ENCODE measurements around the gene CMSS1.

DNA sequence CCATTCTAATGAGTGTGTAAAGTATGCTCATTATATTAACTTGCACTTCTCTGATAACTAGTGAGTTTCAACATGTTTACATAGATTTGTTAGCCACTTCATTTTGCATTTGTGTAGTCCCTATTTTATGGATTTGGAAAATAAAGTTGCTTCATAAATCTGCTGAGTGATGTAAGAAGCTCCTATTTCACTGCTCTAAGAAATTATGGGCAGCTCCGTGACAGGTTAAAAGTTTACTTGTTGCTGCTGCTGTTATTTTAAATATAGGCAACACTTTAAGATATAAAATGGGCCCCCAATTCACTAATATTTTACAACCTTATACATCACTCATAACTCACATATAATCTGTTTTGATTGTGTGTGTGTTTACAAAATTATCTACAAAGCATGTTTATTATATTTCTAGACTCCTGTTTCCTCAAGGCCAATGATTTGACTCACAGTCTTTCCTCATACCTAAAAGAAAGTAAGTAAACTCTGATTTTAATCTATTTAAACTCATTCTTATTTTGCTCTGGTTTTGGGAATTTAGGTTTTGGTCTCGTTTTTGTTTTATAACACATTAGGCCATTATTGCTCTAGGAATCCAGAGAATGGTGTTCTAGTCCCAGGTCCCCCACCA lies 348.4 kb downstream of the CMSS1 start:
- TF ChIP-seq, protein P1, sequence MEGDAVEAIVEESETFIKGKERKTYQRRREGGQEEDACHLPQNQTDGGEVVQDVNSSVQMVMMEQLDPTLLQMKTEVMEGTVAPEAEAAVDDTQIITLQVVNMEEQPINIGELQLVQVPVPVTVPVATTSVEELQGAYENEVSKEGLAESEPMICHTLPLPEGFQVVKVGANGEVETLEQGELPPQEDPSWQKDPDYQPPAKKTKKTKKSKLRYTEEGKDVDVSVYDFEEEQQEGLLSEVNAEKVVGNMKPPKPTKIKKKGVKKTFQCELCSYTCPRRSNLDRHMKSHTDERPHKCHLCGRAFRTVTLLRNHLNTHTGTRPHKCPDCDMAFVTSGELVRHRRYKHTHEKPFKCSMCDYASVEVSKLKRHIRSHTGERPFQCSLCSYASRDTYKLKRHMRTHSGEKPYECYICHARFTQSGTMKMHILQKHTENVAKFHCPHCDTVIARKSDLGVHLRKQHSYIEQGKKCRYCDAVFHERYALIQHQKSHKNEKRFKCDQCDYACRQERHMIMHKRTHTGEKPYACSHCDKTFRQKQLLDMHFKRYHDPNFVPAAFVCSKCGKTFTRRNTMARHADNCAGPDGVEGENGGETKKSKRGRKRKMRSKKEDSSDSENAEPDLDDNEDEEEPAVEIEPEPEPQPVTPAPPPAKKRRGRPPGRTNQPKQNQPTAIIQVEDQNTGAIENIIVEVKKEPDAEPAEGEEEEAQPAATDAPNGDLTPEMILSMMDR (IDR thresholded peaks at IDR 0.05; ENCODE audit: insufficient read depth, low read length) = no peak
- no peak for TF ChIP-seq POLR2AphosphoS5 (IDR thresholded peaks at IDR 0.05; ENCODE audit: low read depth)
- TF ChIP-seq, protein P2, sequence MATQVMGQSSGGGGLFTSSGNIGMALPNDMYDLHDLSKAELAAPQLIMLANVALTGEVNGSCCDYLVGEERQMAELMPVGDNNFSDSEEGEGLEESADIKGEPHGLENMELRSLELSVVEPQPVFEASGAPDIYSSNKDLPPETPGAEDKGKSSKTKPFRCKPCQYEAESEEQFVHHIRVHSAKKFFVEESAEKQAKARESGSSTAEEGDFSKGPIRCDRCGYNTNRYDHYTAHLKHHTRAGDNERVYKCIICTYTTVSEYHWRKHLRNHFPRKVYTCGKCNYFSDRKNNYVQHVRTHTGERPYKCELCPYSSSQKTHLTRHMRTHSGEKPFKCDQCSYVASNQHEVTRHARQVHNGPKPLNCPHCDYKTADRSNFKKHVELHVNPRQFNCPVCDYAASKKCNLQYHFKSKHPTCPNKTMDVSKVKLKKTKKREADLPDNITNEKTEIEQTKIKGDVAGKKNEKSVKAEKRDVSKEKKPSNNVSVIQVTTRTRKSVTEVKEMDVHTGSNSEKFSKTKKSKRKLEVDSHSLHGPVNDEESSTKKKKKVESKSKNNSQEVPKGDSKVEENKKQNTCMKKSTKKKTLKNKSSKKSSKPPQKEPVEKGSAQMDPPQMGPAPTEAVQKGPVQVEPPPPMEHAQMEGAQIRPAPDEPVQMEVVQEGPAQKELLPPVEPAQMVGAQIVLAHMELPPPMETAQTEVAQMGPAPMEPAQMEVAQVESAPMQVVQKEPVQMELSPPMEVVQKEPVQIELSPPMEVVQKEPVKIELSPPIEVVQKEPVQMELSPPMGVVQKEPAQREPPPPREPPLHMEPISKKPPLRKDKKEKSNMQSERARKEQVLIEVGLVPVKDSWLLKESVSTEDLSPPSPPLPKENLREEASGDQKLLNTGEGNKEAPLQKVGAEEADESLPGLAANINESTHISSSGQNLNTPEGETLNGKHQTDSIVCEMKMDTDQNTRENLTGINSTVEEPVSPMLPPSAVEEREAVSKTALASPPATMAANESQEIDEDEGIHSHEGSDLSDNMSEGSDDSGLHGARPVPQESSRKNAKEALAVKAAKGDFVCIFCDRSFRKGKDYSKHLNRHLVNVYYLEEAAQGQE (IDR thresholded peaks at IDR 0.05; ENCODE audit: insufficient replicate concordance, low read depth) = no peak
